Ramos (cell line): ENCODE data around the gene TMEM18.
"Not testable (repeated sequence)": the region's sequence is repeated elsewhere in the genome, so short reads cannot be mapped to it uniquely, and the experiment has no call there.

ENCODE experiments used
- in situ Hi-C: fragments of 300-500 bp; cut with MboI; formaldehyde crosslinking; loops from one replicate; pipeline ENCODE4 v1.14.3; 2022; ENCODE audit warnings: low sequenced_read_pairs; ENCODE audit not compliant: unreplicated experiment

TMEM18 gene

DNA sequence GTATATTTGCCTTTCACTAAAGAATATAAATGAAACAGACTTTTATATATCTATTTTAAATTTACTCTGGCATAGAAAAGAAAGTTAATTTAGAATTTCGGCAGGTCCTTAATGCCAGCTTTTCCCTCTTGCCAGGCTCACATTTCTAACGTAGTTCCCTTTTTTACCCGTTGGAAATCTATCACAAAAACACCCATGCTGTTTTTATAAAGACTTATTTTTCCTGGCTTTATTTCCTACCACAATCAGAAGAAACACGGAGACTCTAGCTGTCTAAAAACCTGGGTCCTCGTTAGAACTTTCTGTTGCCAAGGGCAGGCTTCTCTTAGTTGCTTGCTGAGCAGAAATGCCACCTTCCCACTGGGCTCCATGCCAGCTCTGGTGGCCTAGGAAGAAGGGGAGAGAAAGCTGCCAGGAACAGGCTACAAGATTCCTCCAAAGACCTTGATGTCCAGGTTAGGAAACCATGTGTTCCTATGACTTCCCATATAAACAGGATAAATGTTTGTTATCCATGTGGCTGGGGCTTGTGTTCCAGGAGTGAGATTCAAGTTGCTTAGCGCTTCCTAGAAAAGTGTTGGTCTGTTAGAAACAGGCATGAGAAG, 17.8 kb upstream of the TMEM18 start:
- in situ Hi-C loops = no loop called here

DNA sequence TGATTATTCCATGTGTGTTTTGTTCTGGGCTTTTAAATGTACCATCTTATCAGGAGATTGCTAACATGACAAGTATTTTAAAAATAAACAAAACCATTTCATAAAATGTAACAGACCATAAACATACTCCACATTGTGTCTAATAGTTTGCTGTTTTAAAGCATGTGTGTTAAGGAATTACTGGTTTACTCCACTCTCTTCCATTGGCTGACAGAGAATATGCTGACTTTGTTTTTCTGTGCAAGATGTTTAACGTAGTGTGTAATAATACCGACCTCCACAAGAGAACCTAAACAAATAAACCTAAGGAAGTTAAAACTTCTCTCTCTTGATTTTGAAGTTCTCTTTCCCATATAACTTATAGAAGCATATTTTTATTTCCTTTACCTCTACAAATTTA, 17.0 kb upstream of the TMEM18 start:
- in situ Hi-C loops = no loop called here

DNA sequence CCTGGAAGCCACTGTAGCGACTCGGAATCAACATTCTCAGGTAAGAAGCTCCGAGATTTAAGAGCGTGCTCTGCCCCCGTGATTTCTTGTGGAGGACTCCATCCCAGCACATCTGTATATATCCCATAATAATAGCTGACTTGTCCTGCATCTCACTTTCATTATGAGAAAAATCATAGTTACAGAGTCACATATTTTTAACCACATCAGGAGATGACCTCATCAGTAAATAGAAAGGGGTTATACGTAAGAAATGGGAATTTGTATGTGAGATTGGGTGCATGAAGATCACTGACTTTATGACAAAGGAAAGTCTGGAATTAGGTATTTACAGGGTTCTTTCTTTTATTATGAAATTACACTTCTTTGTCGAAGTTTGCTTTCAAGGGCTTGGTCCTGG, 16.4 kb upstream of the TMEM18 start:
- in situ Hi-C loops = no loop called here

DNA sequence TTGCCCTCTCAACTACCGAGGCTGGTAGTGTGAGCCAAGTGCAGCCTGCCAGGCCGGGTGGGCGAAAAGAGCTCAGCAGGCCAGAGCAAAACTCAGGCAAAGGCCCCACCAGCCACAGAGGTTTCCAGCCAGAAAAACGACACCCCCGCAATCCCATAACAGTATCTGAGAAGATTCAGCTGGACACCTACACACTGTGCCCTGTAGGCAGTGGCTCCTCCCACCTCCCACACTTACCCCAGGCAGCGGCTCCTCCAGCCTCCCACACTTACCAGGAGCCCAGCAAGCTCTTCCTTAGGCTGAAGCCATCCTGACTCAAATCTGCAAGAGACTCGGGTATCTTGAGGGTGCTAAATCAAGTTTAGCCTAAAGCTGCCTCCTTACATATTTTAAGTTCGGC, 15.6 kb upstream of the TMEM18 start:
- in situ Hi-C loops = no loop called here

DNA sequence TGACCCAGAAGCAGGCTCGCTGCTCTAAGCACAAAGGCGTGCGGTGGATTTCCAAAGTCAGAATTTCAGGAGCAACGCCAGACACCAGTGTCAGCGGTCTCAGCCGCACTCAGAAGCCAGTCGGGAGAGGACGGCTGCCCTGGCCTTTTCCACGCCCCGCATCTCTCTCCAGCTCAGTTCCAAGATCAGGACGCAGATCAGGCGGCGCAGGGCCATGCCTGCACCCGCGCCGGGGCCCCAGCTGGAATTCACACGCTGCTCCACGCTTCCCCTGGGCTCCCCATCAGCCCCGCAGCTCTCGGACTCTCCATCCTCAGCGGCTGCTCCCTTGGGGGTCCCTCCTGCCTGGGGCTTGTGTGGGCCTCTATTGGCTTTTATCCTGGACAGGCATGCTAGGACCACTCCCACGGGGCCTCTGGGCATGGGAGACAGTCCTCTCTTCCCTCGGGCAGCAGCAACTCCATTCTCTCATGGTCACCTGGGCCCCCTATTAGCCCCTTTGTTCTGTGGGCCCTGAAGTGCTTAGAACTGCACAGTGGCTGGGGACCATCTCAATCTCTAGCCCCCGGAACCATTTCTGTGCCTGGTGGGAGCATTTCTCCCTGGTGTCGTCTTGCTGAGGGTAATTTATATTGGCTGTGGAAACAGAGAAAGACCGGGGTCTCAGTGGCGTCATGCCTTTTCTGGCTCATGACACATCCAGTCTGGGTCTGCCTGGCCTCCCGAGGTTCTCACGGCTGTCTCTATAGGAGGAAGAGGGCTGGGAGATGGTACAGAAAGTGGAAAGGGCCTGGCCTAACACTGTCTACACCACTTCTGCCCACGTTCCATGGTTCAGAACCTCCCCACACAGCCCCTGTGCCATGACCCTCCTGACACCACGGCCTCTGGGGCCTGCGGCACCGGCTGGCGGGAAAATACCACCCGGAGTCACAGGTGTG, 14.9 kb upstream of the TMEM18 start:
- in situ Hi-C loops = no loop called here

DNA sequence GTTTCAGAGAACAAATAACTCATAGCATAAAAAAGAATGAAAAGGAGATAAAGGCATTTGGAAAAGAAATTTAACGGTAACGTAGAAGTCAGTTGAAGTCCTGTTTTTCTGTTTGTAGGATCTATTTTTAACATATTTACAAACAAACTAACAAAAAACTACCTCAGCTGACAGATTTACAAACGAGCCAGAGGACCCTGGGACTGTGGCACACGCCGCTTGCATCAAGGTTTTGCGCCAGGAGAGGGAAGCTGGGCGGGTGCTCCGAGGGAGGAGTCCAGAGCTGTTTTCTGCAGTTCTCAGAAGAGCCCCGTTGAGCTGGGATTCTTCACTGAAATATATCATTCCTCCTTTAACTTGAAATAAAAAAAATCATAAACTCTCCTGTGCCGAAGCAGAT, 13.6 kb upstream of the TMEM18 start:
- in situ Hi-C loops = no loop called here

DNA sequence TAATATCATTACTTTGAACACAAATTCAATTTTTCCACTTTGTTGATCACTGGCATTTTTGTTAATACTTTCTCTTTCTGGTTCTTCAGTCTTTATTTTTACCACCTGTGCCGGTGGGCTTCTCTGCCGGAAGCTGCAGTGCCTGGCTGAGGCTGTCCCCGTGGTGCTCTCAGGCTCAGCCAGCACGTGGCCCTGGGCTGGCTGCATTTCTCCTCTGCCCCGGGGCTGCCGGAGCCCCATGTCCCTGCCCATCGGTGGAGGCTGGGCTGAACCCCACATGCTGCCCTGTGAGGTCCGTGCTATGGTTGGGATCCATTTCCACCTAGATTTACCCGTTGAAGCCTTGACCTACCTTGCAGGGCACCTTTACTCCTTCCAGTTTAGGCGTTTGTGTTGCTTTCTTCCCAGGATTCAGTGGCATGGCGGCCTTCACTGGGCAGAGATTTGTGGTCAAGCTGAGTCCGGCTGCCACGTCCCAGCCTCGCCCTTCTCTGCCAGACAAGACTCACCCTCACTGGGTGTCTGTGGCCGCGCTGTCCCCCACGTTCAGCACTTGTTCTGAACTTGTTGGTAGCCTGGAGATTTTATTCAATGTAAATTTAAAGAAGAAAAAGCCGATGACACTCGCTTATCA, 12.8 kb upstream of the TMEM18 start:
- in situ Hi-C loops = no loop called here

DNA sequence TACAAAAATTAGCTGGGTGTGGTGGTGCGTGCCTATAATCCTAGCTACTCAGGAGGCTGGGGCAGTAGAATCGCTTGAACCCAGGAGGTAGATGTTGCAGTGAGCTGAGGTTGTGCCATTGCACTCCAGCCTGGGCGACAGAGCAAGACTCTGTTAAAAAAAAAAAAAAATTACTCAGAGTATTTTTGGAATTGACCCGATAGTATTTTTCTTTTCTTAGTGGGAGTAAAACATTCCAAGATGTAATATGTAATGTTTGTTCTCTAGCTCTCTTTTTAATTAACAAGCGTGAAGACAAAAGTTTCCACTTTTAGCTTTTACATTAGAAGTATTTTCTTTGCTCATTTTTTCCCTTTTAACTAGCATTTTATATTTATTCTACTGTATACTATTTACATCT, 12.0 kb upstream of the TMEM18 start:
- in situ Hi-C loops = no loop called here

DNA sequence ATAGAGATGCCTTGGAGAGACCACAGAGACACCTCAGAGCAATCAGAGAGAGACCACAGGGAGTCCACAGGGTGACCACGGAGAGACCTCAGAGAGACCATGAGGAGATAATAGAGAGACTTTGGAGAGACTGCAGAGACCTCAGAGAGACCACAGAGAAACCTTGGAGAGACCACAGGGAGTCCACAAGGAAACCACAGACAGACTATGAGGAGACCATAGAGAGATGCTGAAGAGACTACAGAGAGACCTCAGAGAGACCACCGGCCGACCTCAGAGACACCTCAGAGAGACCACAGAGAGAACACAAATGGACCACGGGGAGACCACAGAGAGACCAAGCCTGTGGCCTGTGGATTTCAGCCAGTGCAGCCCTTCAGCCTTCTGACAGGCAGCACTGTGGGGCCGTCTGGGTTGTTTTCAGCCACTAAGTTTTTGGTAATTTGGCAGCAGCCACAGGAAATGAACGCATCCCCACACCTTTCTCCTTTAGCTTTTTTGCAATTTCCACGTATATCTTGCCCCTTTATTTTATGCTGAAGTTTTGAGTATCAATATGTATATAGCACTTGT, 11.4 kb upstream of the TMEM18 start:
- in situ Hi-C loops = no loop called here

DNA sequence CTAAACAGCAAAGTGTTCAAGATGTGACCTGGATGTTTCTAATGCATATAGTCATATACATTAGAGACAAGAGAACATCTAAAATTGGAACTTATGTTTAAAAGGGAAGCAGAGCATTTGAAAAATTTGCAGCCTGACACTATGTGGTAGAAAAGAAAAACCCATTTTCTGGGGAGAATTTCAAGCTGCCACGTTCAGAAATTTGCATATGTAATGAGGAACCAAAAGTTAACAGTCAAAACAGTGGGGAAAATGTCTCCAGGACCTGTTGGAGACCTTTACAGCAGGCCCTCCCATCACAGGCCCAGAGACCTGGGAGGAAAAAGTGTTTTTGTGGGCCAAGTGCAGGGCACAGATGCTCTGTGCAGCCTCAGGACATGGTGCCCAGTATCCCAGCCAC, 8.2 kb upstream of the TMEM18 start:
- in situ Hi-C loops = no loop called here

DNA sequence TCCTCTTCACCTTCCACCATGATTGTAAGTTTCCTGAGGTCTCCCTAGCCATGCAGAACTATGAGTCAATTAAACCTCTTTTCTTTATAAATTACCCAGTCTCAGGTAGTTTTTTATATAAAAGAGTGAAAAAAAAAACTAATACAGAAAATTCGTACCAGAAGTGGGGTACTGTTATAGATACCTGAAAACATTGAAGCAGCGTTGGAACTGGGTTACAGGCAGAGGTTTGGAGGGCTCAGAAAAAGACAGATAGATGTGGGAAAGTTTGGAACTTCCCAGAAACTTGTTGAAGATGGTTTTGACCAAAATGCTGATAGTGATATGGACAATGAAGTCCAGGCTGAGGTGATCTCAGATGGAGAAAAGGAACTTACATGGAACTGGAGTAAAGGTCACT, 7.7 kb upstream of the TMEM18 start:
- in situ Hi-C loops = not testable (repeated sequence)

DNA sequence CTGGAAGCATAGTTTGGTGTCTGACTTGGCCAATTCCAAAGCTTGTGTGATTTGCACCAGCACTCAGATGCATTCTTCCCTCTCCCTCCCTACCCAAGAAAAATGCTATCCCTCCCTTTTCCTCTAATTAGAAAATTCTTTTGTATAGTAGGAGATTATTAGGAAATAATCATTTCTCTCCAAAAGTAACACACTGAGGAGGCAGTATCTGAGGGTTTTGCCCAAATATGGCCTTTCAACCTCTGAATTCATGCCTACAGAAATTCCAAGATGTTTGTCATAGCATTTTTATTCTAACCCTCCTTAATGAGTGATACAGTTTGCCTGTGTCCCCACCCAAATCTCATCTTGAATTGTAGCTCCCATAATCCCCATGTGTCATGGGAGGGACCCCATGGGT, 5.0 kb upstream of the TMEM18 start:
- in situ Hi-C loops = no loop called here

DNA sequence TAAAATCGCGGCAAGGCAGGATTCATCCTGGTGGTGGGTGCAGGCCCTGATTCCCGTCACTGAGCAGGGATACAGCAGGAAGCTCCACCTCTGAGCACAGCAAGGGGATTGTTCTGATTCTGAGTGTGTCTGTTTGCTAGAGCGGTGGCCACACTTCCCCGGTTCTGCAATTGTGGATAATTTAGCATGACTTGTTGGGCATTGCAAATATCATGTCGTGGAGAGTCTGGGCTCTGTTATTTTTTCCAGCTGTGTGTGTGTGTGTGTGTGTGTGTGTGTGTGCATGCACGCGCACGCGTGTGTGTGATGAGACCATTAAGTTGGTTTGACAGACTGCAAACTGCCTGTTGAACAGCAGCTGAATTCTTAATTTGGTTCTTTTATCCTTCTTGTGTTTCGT, 4.1 kb upstream of the TMEM18 start:
- in situ Hi-C loops = no loop called here

DNA sequence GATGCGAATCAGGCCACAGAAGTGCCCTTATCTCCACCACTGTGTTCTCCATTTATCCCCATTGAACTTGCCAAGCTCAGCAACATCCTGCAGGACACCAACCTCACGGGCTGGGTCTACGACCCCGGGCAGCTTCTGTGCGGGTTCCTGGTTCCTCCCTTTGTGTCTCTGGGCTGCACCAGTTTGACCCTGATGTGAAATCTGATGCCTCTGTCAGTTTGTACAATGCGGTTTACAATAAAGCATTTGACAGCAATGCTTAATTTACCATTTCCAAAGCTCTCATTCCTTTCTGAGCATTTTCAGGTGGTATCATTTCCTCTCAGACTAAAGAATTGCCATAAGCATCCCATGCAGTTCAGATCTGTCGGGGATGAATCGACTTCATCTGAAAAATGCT, 3.3 kb upstream of the TMEM18 start:
- in situ Hi-C loops = no loop called here

DNA sequence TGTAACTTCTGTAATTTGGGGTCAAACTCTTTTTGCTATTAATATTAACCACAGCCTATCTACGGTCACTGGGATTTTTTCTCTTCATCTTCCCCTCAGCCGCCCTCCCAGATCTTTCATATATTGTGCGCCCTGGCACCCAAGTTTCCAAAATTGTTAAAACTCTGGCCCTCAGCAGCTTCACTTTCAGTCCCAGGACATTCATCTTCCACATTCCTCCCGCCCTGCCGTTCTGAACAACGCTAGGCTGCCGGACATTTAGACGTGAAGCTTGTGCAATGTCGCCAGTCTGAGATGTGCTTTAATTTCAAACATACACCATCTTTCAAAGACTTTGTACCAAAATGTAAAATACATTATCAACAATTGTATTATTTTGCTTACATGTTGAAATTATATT, 1.8 kb upstream of the TMEM18 start:
- in situ Hi-C loops = no loop called here

DNA sequence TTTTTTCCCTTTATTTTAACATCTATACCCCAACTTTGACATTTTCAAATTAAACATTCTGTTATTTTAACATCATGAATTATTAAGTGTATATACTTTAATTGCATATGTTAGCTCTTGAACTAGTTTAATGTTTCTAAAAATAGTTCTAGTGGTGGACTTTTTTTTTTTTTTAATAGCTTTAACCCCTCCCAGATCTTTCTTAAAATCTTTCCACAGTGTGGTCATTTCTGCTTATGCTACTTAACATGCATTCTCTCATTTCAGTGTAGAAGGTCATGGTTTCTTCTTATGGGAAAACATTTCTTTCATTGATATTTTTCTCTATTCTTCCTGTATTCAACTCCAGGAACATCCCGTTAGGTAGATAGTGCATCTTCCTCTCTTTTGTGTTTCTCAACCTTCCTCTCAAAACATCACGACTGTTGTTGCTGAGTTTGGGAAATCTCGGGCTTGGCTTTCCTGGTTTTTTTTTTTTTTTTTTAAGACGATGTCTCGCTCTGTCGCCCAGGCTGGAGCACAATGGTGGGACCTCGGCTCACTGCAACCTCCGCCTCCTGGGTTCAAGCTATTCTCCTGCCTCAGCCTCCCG, 849 bp upstream of the TMEM18 start:
- in situ Hi-C loops = no loop called here

DNA sequence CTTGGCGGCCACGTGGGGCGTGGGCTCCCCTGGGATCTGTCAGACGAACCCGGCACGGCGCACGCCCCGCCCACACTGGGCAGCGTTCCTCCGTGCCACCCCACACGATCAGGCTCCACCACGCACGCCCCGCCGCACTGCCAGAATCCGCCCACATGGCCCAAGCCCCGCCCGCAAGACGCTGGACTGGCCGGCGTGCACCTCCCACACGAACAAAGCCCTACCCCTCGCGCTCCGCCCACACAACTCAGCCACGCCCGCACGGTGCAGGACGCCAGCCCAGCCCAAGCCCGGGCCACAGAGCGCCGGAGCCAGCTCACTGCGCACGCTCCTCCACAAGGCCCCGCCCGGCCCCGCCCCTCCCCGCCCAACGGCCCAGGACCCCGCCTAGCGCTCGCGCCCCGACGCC, 555 bp downstream of the TMEM18 start:
- in situ Hi-C loops = no loop called here

DNA sequence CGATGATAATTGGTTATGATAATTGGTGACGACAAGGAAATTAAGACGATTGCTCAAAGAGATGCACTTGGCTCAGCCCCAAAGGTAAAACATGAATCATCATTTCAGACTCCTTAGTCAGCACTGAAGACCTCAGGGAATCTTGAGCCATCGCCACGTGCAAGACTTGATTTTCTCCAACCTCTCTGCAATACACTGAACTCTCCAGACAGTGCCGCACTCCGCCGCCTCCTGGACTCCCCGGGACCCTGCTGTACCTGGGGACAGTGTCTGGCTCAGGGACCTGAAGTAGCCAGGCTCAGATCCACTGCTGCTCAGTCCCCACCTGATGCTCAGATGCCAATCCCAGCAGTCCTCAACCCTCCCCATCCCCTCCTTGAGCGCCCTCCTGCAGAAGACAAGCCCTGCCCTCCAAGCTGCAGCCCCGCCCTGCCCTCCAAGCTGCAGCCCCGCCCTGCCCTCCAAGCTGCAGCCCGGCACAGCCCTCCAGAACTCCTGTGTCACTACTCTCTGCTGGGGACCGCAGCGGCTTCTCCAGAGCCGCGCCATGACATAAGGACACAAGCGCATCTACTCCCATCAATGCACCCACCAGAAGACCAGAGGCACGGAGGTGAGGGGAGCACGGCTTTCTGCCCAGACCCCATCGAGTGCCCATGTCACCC, 1.1 kb downstream of the TMEM18 start:
- in situ Hi-C loops = no loop called here

DNA sequence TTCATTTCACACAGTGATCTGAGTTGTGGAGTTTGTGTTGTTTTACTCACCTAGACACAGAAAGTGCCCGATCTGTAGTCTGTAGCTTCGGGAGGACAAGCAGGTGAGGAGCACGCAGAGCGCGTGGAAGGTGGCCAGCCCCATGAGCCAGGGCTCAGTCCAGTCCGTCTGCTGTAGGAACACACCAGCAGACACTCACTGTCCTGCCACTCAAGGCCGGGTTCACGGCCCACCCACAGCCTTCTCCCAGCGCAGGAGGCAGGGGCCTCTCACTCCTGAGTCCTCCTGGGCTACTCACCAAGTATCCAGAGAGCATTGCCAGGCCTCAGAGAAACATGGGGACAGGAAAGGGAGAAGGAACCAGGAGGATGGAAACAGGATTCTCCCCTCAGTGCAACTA, 1.7 kb downstream of the TMEM18 start:
- in situ Hi-C loops = no loop called here

DNA sequence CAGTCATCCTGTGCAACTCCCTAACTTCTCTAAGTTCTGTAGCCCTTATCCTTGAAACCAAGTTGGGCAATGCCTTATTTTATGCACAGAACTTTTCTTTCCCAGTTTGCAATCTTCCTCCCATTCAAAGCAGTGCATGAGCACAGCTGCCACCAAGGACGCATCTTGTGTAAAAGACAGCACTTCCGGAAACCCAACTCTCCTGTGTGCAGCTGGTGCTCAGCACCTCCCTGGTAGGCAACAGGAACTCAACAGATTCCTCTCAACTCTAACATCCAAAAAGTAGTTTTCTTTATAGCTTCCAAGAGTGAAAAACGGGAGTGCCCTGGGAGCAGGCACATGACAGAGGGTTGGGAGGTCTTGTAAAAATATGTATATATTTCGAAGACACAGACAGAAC, 2.2 kb downstream of the TMEM18 start:
- in situ Hi-C loops = no loop called here
